NCI-H2171 (cell line): ENCODE results near the gene SH3D21.

ENCODE experiments used
- DNase-seq: peaks from one replicate; lab custom pipeline; 2025; lab: John Stamatoyannopoulos, UW

SH3D21 gene

GRCh38 chr1:36359383-36359782 is 53.2 kb downstream of the SH3D21 start:
- peak; percentile 32 for DNase-seq

- no peak for DNase-seq
Measured at GRCh38 chr1:36359911-36360550, 53.9 kb downstream of the SH3D21 start.

- DNase-seq, result peak; percentile 78
Measured at GRCh38 chr1:36365381-36365780, 59.2 kb downstream of the SH3D21 start.

GRCh38 chr1:36366091-36366661 is 60.0 kb downstream of the SH3D21 start:
- DNase-seq, result peak; percentile 99

GRCh38 chr1:36367066-36367465 is 60.9 kb downstream of the SH3D21 start:
- no peak for DNase-seq

DNA sequence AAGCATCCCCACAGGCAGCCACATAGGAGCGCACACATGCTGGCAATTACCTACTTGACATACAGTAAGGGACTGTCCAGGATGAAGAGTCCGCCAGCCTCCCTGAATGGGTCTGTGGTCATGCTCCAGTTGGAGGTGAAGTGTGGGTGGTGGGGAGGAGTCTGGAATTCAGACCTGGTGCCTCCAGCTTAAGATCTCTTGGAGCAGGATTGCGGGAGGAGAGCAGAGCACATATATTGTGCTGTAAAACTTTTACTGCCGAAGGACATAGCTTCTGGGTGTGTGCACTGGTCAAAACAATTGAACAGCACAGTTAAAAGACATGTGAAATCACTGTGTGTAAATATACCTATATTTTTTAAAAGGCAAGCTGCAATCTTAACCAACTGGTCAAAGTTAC is 61.6 kb downstream of the SH3D21 start:
- no peak for DNase-seq

GRCh38 chr1:36369061-36369861 is 63.1 kb downstream of the SH3D21 start:
- peak; percentile 72 for DNase-seq
